OCI-LY1 (cell line): ENCODE measurements around the gene TANC1.

Experiments used
- H2AFZ ChIP-seq: fragments of 200-600 bp; sonication (generic), shearing (Covaris generic); 2 replicates; pipeline ENCODE4 v1.6.0; 2014; ENCODE audit warnings: antibody characterized with exemption, mild to moderate bottlenecking, low read length
- H3F3A ChIP-seq: fragments of 200-600 bp; sonication (generic), shearing (Covaris generic); 2 replicates; pipeline ENCODE4 v1.6.0; 2014; ENCODE audit warnings: mild to moderate bottlenecking, antibody characterized with exemption, low read length, moderate library complexity; ENCODE audit not compliant: insufficient read depth
- H3K27ac ChIP-seq: fragments of 200-600 bp; sonication (generic); 2 replicates; pipeline ENCODE4 v1.5.1; 2014; ENCODE audit warnings: low read length, mixed run types, mild to moderate bottlenecking, low read depth; ENCODE audit not compliant: poor library complexity, severe bottlenecking
- H3K27me3 ChIP-seq: fragments of 200-600 bp; sonication (generic); 2 replicates; pipeline ENCODE4 v1.6.0; 2014; ENCODE audit warnings: antibody characterized with exemption, mild to moderate bottlenecking, low read length, moderate library complexity; ENCODE audit not compliant: insufficient read depth
- H3K36me3 ChIP-seq: fragments of 200-600 bp; sonication (generic); 2 replicates; pipeline ENCODE4 v1.6.1; 2014; ENCODE audit warnings: mild to moderate bottlenecking, antibody characterized with exemption, low read length, moderate library complexity, mixed read lengths; ENCODE audit not compliant: insufficient read depth
- H3K4me1 ChIP-seq: fragments of 200-600 bp; sonication (generic); 2 replicates; pipeline ENCODE4 v1.5.1; 2014; ENCODE audit warnings: mild to moderate bottlenecking, low read length, moderate library complexity; ENCODE audit not compliant: insufficient read depth, severe bottlenecking
- H3K4me2 ChIP-seq: fragments of 200-600 bp; sonication (generic), shearing (Covaris generic); 2 replicates; pipeline ENCODE4 v1.6.1; 2014; ENCODE audit warnings: low read length
- H3K4me3 ChIP-seq: fragments of 200-600 bp; sonication (generic); 2 replicates; pipeline ENCODE4 v1.5.1; 2014; ENCODE audit warnings: low read length, low read depth, mild to moderate bottlenecking, mixed read lengths; ENCODE audit not compliant: poor library complexity, severe bottlenecking
- H3K79me2 ChIP-seq: fragments of 200-600 bp; shearing (Covaris generic); 2 replicates; pipeline ENCODE4 v1.6.1; 2016; ENCODE audit warnings: mixed run types, low read length, mixed read lengths; ENCODE audit not compliant: insufficient read depth
- H3K9ac ChIP-seq: fragments of 200-600 bp; sonication (generic), shearing (Covaris generic); 2 replicates; pipeline ENCODE4 v1.6.1; 2014; ENCODE audit warnings: mild to moderate bottlenecking, low read length, mixed read lengths
- H3K9me2 ChIP-seq: fragments of 200-600 bp; sonication (generic), shearing (Covaris generic); 2 replicates; pipeline ENCODE4 v1.6.1; 2014; ENCODE audit warnings: low read depth, mild to moderate bottlenecking, low read length, mixed read lengths
- H3K9me3 ChIP-seq: fragments of 200-600 bp; shearing (Covaris generic); 2 replicates; pipeline ENCODE4 v1.6.1; 2014; ENCODE audit warnings: low read length, mixed read lengths
- H4K20me1 ChIP-seq: fragments of 200-600 bp; sonication (generic), shearing (Covaris generic); 2 replicates; pipeline ENCODE4 v1.6.0; 2016; ENCODE audit warnings: mild to moderate bottlenecking, low read length; ENCODE audit not compliant: insufficient read depth
- CTCF ChIP-seq: fragments of 200-600 bp; sonication (generic), shearing (Covaris generic); IDR thresholded peaks from 2 replicates; pipeline ENCODE4 v1.5.1; 2017; ENCODE audit warnings: mild to moderate bottlenecking, antibody characterized with exemption, low read length, moderate library complexity, mixed read lengths
- EZH2 ChIP-seq: fragments of 200-600 bp; sonication (generic), shearing (Covaris generic); IDR thresholded peaks from 2 replicates; pipeline ENCODE4 v1.8.0; 2017; ENCODE audit warnings: borderline replicate concordance, mixed run types, mild to moderate bottlenecking, antibody characterized with exemption, low read length, moderate library complexity, mixed read lengths

The TANC1 gene

GRCh38 chr2:158997037-158997790 is 28.8 kb downstream of the TANC1 start:
- Histone ChIP-seq H3K36me3 (no peaks in the 10 kb centered on the region), H3K4me1 (no peaks in the 10 kb centered on the region), H3K4me3 (no peak overlapping the region), H3K9me3 (no peaks in the 10 kb centered on the region), H3K4me2 (no peak overlapping the region), H3K9me2 (no peaks in the 10 kb centered on the region), H3F3A (no peaks in the 10 kb centered on the region), H2AFZ (no peak overlapping the region), H3K27me3 (no peaks in the 10 kb centered on the region), H3K9ac (no peak overlapping the region), H3K27ac (no peak overlapping the region), H4K20me1 (no peaks in the 10 kb centered on the region), H3K79me2 (no peaks in the 10 kb centered on the region)
- TF ChIP-seq EZH2: no peak
- no peak; the same call in 1 of the 2 replicates for TF ChIP-seq CTCF

- Histone ChIP-seq H3K4me1 (no peaks in the 10 kb centered on the region), H3K4me3 (no peak overlapping the region), H3K27me3 (no peaks in the 10 kb centered on the region), H4K20me1 (no peaks in the 10 kb centered on the region), H3K9me2 (no peaks in the 10 kb centered on the region), H3F3A (no peaks in the 10 kb centered on the region), H3K36me3 (no peaks in the 10 kb centered on the region), H3K4me2 (no peak overlapping the region), H2AFZ (no peak overlapping the region), H3K9ac (no peak overlapping the region), H3K79me2 (no peaks in the 10 kb centered on the region), H3K9me3 (no peaks in the 10 kb centered on the region), H3K27ac (no peak overlapping the region)
- no peak for TF ChIP-seq EZH2
- TF ChIP-seq CTCF: no peak
Observed at GRCh38 chr2:158998551-158999248, 30.3 kb downstream of the TANC1 start.

GRCh38 chr2:158999458-158999857 is 31.0 kb downstream of the TANC1 start:
- H3K4me1 ChIP-seq: no peaks in the 10 kb centered on the region
- no peaks in the 10 kb centered on the region for H3K79me2 ChIP-seq

More at GRCh38 chr2:158999458-158999857, 31.0 kb downstream of the TANC1 start:
- Histone ChIP-seq H3K9me2 (no peaks in the 10 kb centered on the region), H3K36me3 (no peaks in the 10 kb centered on the region), H2AFZ (no peak overlapping the region), H4K20me1 (no peaks in the 10 kb centered on the region), H3K4me2 (no peak overlapping the region), H3K4me3 (no peak overlapping the region), H3K27me3 (no peaks in the 10 kb centered on the region), H3K27ac (no peak overlapping the region), H3K9ac (no peak overlapping the region), H3F3A (no peaks in the 10 kb centered on the region), H3K9me3 (no peaks in the 10 kb centered on the region)
- TF ChIP-seq EZH2 (no peak), CTCF (no peak)
